Muscle layer of duodenum (tissue), 2 donors: ENCODE measurements around the gene CNTNAP2.
"Not testable (repeated sequence)": the region's sequence is repeated elsewhere in the genome, so short reads cannot be mapped to it uniquely, and the experiment has no call there.

ENCODE experiments used
- H3K27ac ChIP-seq: one replicate; pipeline ENCODE4 v1.7.0; 2013; ENCODE audit warnings: mild to moderate bottlenecking, low read length
- H3K27me3 ChIP-seq: one replicate; pipeline ENCODE4 v1.7.0; 2013; ENCODE audit warnings: low read depth, mild to moderate bottlenecking, control low read depth, low read length
- H3K36me3 ChIP-seq, 2 donors: one replicate each; pipeline ENCODE4 v1.7.0; 2013; ENCODE audit warnings: low read length in 2 of 2, control low read depth in 1 of 2, mild to moderate bottlenecking in 1 of 2; ENCODE audit not compliant: insufficient read depth in 2 of 2, control insufficient read depth in 1 of 2
- H3K4me1 ChIP-seq, 2 donors: one replicate each; pipeline ENCODE4 v1.7.0; 2013; ENCODE audit warnings: low read length in 2 of 2, mild to moderate bottlenecking in 2 of 2, control low read depth in 1 of 2, moderate library complexity in 1 of 2; ENCODE audit not compliant: insufficient read depth in 2 of 2, control insufficient read depth in 1 of 2
- H3K4me3 ChIP-seq, 2 donors: one replicate each; pipeline ENCODE4 v1.7.0; 2013; ENCODE audit warnings: low read length in 2 of 2, low read depth in 1 of 2, mild to moderate bottlenecking in 1 of 2
- H3K9me3 ChIP-seq, 2 donors: one replicate each; pipeline ENCODE4 v1.7.0; 2013; ENCODE audit warnings: low read length in 2 of 2, control low read depth in 1 of 2, mild to moderate bottlenecking in 1 of 2; ENCODE audit not compliant: control insufficient read depth in 1 of 2
- donor health status: healthy.

Gene CNTNAP2

DNA sequence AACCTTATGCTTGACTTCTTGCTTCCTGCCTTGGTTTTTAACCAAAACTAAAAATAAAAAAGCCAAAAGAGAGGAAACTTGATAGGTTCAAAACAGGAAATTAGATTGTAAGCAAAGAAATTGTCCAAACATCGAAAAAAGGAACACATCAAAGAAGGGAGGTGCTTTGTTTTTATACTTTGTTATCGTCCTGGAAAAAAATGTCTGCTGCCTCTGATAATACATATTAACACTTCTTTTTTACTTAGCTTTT is 2187.4 kb downstream of the CNTNAP2 start:
- no peak overlapping the region for H3K4me3 ChIP-seq
- H3K9me3 ChIP-seq: no peaks in the 10 kb centered on the region
- no peak overlapping the region for H3K27ac ChIP-seq
- H3K36me3 ChIP-seq: no peaks in the 10 kb centered on the region
- no peaks in the 10 kb centered on the region for H3K27me3 ChIP-seq
- peaks cover 3 to 11% of the 10 kb centered on the region in 2 donors for H3K4me1 ChIP-seq

- Histone ChIP-seq H3K4me3 (no peak overlapping the region), H3K9me3 (no peaks in the 10 kb centered on the region), H3K4me1 (peaks cover 3 to 11% of the 10 kb centered on the region in 2 donors), H3K27ac (no peak overlapping the region), H3K27me3 (no peaks in the 10 kb centered on the region), H3K36me3 (no peaks in the 10 kb centered on the region)
Observed at GRCh38 chr7:148304456-148304855, 2187.9 kb downstream of the CNTNAP2 start.

- no peak overlapping the region for H3K4me3 ChIP-seq
- no peaks in the 10 kb centered on the region for H3K9me3 ChIP-seq
- H3K27ac ChIP-seq: no peak overlapping the region
- no peaks in the 10 kb centered on the region for H3K36me3 ChIP-seq
- no peaks in the 10 kb centered on the region for H3K27me3 ChIP-seq
- peaks cover 3 to 11% of the 10 kb centered on the region in 2 donors for H3K4me1 ChIP-seq
Observed at GRCh38 chr7:148306759-148307158, 2190.2 kb downstream of the CNTNAP2 start.

- Histone ChIP-seq H3K9me3 (no peaks in the 10 kb centered on the region), H3K27me3 (no peaks in the 10 kb centered on the region), H3K27ac (no peak overlapping the region), H3K36me3 (no peaks in the 10 kb centered on the region), H3K4me1 (no peaks in the 10 kb centered on the region), H3K4me3 (no peak overlapping the region)
Observed at GRCh38 chr7:148318102-148318811, 2201.7 kb downstream of the CNTNAP2 start.

DNA sequence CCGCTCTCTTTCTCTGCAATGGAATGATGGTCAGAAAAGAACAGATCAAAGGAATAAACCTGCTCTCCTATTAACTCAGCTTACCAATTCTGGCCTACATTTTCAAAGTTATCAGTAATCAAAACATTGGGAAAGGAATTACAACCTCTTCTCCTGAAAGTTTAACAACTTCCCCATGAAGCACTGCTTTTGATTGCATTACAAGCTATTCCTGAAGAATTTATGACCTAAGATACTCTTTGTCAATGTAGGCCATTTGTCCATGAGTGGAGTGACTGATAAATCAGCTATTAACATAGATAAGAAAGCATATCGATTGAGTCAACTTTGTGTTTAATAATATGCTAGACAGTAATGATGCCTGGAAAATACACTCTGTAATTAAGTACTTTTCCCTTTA is 2202.2 kb downstream of the CNTNAP2 start:
- Histone ChIP-seq H3K27me3 (no peaks in the 10 kb centered on the region), H3K9me3 (no peaks in the 10 kb centered on the region), H3K27ac (no peak overlapping the region), H3K4me3 (no peak overlapping the region), H3K36me3 (no peaks in the 10 kb centered on the region), H3K4me1 (no peaks in the 10 kb centered on the region)

GRCh38 chr7:148319316-148319808 is 2202.8 kb downstream of the CNTNAP2 start:
- Histone ChIP-seq H3K27ac (no peak overlapping the region), H3K4me1 (no peaks in the 10 kb centered on the region), H3K4me3 (no peak overlapping the region), H3K9me3 (no peaks in the 10 kb centered on the region), H3K27me3 (no peaks in the 10 kb centered on the region), H3K36me3 (no peaks in the 10 kb centered on the region)

DNA sequence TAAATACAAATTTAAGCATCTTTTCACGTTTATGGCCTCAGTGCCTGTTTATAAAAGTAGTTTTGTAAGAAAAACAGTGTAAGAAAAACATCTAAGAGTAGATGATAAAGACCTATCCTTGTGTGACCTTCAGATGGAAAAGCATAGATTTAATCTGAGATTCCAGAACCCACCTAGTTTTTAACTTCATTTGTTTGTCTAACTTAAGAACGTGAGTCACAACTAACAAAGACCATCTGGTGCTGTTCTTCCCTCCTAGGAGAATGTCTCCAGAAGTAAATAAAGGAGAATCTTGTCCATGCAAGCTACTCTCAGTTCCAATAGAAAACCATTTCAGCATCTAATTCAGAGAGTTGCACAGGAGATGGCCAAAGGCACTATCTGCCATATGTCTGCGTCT is 2208.6 kb downstream of the CNTNAP2 start:
- no peaks in the 10 kb centered on the region for H3K27me3 ChIP-seq
- H3K4me3 ChIP-seq: no peak overlapping the region

GRCh38 chr7:148327379-148327778 is 2210.8 kb downstream of the CNTNAP2 start:
- no peak overlapping the region for H3K4me3 ChIP-seq
- no peaks in the 10 kb centered on the region for H3K9me3 ChIP-seq

More for the DNA sequence above, 2208.6 kb downstream of the CNTNAP2 start:
- no peaks in the 10 kb centered on the region for H3K4me1 ChIP-seq
- H3K27ac ChIP-seq: no peak overlapping the region
- no peaks in the 10 kb centered on the region for H3K36me3 ChIP-seq
- no peaks in the 10 kb centered on the region for H3K9me3 ChIP-seq

GRCh38 chr7:148328906-148329305 is 2212.3 kb downstream of the CNTNAP2 start:
- H3K4me1 ChIP-seq: no peaks in the 10 kb centered on the region
- H3K36me3 ChIP-seq: no peaks in the 10 kb centered on the region
- no peaks in the 10 kb centered on the region for H3K9me3 ChIP-seq
- no peak overlapping the region for H3K4me3 ChIP-seq
- H3K27ac ChIP-seq: no peak overlapping the region
- H3K27me3 ChIP-seq: no peaks in the 10 kb centered on the region

More at GRCh38 chr7:148327379-148327778, 2210.8 kb downstream of the CNTNAP2 start:
- Histone ChIP-seq H3K36me3 (no peaks in the 10 kb centered on the region), H3K27me3 (no peaks in the 10 kb centered on the region), H3K27ac (no peak overlapping the region), H3K4me1 (no peaks in the 10 kb centered on the region)

DNA sequence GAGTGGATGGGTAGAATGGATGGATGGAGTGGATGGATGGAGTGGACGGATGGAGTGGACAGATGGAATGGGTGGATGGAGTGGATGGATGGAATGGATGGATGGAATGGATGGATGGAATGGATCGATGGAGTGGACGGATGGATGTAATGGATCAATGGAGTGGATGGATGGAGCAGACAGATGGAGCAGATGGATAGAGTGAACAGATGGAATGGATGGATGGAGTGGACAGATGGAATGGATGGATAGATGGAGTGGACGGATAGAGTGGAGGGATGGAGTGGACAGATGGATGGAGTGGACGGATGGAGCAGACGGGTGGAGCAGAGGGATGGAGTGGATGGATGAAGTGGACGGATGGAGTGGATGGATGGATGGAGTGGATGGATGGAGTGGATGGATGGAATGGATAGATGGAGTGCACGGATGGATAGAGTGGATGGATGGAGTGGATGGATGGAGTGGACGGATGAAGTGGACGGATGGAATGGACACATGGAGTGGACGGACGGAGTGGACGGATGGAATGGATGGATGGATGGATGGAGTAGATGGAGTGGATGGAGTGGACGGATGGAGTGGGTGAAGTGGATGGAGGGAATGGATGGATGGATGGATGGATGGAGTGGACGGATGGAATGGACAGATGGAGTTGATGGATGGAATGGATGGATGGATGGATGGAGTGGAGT is 2213.7 kb downstream of the CNTNAP2 start:
- no peak overlapping the region for H3K27ac ChIP-seq
- H3K27me3 ChIP-seq: peaks cover under 1% of the 10 kb centered on the region
- no peaks in the 10 kb centered on the region for H3K36me3 ChIP-seq
- no peaks in the 10 kb centered on the region for H3K9me3 ChIP-seq
- no peak overlapping the region for H3K4me3 ChIP-seq
- no peaks in the 10 kb centered on the region for H3K4me1 ChIP-seq

DNA sequence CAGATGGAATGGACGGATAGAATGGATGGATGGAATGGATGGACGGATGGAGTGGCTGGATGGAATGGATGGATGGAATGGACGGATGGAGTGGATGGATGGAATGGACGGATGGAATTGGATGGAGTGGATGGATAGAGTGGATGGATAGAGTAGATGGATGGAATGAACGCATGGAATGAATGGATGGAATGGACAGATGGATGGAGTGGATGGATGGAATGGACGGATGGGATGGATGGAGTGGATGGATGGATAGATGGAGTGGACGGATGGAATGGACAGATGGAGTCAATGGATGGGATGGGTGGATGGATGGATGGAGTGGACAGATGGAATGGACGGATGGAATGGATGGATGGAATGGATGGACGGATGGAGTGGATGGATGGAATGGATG is 2214.2 kb downstream of the CNTNAP2 start:
- no peak overlapping the region for H3K4me3 ChIP-seq

GRCh38 chr7:148331456-148331855 is 2214.9 kb downstream of the CNTNAP2 start:
- not testable (repeated sequence) for H3K4me1 ChIP-seq, H3K27me3 ChIP-seq, H3K4me3 ChIP-seq, H3K27ac ChIP-seq, H3K36me3 ChIP-seq, H3K9me3 ChIP-seq

More for the DNA sequence above, 2214.2 kb downstream of the CNTNAP2 start:
- Histone ChIP-seq H3K27ac (no peak overlapping the region), H3K36me3 (no peaks in the 10 kb centered on the region), H3K4me1 (no peaks in the 10 kb centered on the region), H3K9me3 (no peaks in the 10 kb centered on the region), H3K27me3 (peaks cover 4% of the 10 kb centered on the region)
